GM18505 (cell line): Measurements from ENCODE around the gene UGT1A8.

Experiments
- ATAC-seq: cut with Tn5 transposase; IDR thresholded peaks from one replicate; pipeline ENCODE4 v1.9.1; 2021; ENCODE audit not compliant: unreplicated experiment
- POLR2A ChIP-seq: IDR thresholded peaks from 4 replicates; pipeline ENCODE4 v1.6.1; 2011; ENCODE audit warnings: borderline replicate concordance; ENCODE audit not compliant: insufficient read depth, insufficient read length; ENCODE audit errors: extremely low read depth

Gene UGT1A8

DNA sequence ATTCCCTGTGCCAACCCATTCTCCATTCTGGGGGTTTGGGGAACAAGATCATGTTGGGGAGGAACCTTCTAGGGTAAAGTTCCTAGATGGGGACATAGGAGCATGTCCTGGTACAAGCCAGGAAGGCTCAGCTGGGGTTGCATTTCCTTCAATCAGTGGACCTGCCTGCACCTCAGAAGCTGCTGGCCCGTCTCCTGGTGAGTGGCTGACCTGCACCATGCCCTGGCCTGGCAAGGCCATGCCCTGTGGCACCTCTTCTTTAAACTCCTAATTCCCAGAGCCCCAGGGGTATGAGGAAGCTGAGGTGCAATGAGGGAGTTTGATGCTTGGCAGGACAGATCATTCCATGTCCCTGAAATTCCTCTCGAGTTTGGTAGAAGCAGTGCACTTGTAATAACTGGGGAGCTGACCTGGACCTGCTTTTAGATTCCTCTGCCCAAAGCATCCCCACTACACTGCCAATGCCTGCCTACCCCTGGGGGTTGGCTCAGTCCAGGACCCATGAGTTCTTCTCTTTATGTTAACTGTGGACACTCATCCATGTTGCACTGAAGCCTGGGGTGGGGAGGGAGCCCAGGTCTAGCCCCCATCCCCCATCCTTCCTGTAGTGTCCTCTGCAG, 186.0 kb downstream of the UGT1A8 start:
- ATAC-seq: no peak
- TF ChIP-seq POLR2A: no peak

DNA sequence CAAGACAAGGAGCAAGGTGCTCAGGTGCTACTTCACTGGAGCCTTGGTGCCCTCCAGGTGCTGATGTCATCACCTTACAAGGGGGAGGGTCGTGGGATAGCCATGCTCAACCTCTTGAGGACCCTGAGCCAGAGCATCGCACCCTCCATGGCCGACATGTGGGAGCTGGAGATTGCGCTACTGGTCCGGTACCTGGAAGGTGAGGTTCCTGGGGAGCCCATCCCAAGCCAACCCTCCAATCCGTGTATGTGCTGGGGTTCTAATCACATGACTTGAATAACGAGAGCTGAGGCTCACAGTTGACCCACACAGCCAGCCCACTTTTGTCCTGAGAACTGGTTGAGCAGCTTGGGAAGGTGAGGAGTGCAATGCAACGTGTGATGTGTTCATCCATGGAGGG, 186.6 kb downstream of the UGT1A8 start:
- TF ChIP-seq POLR2A: no peak
- no peak for ATAC-seq

DNA sequence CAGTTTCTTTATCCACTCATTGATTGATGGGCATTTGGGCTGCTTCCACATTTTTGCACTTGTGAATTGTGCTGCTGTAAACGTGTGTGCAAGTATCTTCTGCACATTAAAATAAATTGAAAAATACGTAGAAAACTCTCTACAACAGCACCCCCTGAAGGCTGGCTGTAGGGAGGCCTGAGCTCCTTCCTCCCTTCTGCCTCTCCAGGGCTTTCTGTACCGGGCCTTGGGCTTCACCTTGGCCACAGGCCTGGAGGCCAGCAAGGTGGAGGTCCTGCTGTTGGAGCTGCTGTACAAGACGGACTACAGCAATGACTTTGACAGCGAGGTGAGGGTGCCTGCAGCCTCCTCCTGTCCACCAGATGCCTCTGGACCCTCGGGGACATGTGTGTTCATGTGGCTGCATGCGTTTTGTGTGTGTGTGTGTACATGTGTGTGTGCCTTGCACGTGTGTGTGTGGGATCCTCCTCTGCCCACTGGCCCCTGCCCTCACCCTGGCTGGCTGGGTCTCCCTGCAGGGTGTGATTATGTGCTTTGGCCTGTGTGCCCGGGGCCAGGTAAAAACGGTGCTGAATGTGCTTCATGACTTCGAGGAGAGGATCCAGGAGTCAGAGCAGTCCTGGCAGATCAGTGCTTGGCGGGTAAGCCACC, 189.9 kb downstream of the UGT1A8 start:
- ATAC-seq: no peak
- no peak for TF ChIP-seq POLR2A

DNA sequence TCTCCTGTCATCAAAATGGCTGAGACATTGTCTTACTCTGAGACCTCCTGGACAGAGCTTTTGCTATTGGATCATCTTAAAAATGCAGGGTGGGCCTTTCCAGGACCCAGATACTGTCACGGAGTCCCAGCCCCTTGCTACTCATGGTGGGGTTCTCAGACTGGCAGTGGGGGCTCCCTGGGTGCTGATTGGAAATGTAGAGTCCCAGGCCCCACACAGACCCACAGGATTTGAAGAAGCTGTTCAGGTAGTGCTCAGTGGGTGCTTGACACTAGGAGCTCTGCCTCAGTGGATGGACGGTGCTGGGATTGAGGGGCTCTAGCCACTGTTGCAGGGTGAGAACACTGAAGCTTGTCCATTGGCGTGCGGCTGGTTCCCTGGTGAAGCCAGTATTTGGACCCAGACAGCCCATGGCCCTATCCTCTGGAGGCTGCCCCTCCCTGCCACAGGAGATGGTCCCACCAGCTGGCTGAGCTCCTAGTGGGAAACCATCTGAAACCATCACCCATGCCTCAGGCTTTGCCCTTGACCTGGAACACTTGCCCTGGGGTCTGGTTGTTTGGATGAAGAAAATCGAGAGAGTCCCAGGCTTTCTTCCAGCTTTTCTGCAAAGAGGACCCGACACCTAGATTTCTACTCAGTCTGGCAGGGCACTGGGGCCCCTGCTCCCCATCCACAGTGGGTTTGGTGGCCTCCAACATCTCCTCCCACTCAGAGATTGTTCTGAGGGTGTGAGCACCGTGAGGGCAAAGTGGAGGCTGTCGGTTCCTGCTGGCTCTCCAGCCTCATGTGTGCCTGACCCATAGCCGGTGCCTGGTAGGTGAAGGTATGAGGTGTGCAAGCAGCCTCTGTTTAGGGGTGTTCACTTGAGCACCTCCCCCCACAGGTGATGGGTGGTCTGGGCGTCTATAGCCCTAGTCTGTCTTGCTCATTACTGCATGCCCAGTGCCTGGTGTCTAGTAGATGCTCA, 190.8 kb downstream of the UGT1A8 start:
- TF ChIP-seq POLR2A: no peak
- ATAC-seq: no peak

DNA sequence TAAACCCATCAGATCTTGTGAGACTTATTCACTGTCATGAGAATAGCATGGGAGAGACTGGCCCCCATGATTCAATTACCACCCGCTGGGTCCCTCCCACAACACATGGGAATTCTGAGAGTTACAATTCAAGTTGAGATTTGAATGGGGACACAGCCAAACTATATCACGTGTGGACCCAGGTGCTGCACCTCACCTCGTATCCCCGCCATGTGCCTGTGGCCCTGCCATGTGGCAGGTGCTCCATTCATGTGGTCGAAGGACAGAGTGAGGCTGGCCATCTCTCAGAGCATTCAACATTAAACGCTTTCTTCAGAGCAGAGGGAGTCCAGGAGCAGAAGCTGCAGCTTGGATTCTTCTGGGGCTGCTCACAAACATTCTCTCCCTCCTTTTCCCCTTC, 193.0 kb downstream of the UGT1A8 start:
- TF ChIP-seq POLR2A: no peak
- ATAC-seq: no peak

DNA sequence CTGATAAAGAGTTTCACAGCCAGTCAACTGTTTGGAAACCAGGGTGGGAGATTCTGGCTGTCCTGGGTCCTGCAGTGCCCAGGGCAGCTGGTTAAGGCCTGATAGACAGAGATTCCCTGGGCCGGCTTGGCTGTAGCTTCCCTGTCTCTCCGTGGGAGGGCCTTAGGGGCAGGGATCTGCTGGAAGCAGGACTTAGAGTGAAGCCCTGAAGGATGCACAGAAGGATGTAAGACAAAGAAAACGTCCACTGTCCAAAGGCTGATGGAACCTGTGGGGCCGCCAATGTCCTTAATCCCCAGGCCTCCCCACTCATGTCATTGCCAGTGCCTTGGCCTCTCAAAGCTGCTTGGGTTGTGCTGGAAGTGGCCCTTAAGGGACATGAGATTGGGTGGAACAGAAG, 193.7 kb downstream of the UGT1A8 start:
- TF ChIP-seq POLR2A: no peak
- no peak for ATAC-seq

DNA sequence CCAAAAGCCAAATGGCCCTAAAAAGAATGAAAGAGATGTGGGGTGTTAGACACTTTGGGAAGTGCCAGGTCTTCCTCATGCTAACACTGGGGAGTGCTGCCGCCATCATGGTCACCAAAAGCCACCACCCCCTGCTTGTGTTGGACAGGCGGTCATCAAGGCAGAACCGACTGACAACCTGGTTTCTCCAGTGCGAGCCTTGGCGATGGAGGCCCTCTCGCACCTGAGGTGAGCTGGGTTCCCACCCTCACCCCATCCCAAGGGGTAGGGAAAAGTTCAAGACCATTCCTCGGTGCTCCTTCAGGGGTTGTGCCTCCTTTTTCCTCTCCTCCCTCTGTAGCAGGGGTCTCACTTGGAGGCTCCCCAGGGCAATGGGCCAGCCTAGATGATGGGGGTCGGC, 194.3 kb downstream of the UGT1A8 start:
- no peak for ATAC-seq
- TF ChIP-seq POLR2A: no peak

DNA sequence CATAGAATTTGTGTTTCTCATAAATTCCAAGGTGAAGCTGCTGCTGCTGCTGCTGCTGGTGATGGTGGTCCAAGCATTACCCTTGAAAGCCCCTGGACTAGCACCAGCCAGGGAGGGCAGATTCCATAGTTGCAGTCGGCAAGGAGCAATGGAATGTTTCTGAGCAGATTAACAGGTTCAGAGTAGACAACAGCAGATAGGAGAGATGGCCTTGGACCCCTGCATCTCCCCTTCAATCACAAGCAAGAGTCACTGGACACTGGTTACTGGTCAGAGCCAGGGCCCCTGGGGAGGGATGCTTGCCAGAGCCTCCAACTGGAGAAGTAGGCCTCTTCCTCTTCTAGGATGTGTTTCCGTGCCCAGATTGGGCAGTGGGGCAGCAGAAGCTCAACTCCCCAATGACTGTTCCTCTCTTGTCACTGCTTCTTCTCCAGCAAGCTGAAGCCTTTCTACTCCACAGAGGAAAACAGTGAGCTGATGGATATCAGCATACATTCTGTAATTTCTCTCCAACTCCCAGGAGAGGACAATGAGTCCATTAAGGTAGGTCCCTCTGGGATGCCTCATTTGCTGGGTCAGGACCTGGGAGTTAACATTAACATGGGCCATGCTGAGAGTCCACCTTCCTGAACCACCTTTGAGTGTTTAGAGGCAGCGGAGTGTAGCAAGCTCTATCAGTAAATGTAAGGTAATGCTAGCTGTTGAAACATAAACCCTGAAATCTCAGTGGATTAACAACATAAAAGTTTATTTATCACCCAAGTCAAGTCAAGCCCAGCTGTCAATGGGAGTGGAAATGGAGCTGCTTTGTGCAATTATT, 196.0 kb downstream of the UGT1A8 start:
- no peak for ATAC-seq
- no peak for TF ChIP-seq POLR2A

DNA sequence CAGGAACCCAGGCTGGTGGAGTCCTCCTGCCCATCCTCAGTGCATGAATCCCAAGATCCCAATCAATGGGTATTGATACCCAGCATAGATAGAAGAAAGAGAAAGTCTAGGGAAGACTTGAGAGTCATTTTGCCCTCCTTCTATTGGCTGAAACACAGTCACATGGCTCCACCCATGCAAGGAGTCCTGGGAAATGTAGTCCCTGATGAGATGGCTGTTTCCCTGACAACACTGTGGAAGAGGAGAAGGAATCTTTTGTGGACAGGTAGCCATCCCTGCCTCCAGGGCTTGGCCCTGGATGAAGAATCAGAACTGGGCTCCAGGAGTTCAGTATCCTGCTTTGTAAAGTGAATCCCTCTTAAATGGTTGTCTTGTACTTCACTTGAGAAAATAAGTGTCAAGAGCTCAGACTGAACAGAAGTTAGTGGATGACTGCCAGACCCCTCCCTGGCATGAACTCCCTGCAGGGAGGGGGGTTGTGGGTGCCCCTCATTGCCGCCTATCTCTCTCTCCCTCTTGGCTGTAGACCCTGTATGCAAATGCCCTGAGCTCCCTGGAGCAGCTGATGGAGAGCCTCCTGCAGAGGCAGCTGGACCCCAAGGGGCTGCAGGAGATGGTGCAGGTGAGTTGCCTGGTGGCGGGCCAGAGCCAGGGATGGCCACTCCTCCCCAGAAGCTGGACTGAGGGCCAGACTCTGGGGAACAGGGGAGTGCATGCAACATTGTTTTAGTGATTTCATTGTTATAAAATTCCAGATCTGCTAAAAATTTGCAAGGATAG, 196.8 kb downstream of the UGT1A8 start:
- no peak for TF ChIP-seq POLR2A
- no peak for ATAC-seq

DNA sequence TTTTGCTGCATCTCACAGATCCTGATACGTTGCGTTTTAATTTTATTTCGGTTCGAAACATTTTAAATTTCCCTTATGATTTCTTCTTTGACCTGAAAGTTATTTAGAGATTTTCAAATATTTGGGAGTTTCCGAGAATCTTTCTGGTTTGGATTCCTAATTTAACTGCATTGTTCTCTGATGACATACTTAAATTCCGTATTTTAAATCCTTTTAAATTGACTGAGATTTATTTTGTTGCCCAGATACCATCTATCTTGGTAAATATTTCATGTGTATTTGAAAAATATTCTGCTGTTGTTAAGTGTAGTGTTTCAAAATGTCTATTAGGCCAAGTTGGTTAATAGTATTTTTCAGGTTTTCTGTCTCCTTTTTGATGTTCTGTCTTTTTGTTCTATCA, 198.4 kb downstream of the UGT1A8 start:
- ATAC-seq: no peak
- no peak for TF ChIP-seq POLR2A

DNA sequence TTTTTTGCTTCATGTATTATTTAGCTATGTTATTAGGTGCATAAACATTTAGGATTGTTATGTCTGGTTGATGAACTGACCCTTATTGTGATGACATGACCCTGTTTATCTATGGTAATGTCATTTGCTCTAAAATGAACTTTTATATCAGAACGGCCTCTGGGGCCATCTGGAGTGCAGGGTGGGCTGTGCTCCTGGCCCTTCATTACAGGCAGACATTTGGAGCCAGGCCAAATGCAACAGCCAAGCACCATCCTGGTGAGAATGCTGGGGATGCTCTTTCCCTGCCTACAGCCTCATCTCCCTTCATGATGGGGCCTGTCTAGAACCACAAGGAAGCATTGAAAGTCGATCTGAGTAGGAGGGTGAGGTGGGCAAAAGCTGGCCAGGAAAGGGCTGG, 198.9 kb downstream of the UGT1A8 start:
- ATAC-seq: no peak
- no peak for TF ChIP-seq POLR2A

DNA sequence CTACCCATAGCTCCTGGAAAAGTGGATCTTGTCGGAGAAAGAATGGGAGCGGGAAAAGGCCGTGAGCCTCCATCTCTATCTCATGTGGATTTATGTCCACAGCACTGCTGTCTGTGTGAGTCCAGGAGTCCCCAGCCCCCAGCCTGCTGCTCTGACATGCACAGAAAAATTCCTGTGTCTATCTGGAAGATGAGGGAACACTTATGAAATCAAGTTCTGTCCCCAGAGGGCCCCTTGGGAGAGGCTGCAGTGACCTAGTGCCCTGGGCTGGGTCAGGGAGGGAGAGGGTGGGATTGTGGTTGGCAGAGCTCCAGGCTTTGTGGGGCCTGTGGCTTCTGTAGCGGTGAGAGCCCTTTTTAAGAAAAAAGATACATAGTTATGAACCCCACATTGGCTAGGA, 199.3 kb downstream of the UGT1A8 start:
- TF ChIP-seq POLR2A: no peak
- ATAC-seq: no peak
